Activated CD4-positive, alpha-beta T cell treated with anti-CD3 and anti-CD28 coated beads, Interleukin-10, Interleukin-2, amounts not matched to agents 100 ng/mL and 50 ng/mL, durations not matched to agents 16 hours and 8 hours (primary cell): ENCODE results near the gene PCDHGC4.

Experiments used
- DNase-seq: peaks from one replicate; pipeline ENCODE4 v3.0.0-alpha.2; 2020

Gene PCDHGC4

DNA sequence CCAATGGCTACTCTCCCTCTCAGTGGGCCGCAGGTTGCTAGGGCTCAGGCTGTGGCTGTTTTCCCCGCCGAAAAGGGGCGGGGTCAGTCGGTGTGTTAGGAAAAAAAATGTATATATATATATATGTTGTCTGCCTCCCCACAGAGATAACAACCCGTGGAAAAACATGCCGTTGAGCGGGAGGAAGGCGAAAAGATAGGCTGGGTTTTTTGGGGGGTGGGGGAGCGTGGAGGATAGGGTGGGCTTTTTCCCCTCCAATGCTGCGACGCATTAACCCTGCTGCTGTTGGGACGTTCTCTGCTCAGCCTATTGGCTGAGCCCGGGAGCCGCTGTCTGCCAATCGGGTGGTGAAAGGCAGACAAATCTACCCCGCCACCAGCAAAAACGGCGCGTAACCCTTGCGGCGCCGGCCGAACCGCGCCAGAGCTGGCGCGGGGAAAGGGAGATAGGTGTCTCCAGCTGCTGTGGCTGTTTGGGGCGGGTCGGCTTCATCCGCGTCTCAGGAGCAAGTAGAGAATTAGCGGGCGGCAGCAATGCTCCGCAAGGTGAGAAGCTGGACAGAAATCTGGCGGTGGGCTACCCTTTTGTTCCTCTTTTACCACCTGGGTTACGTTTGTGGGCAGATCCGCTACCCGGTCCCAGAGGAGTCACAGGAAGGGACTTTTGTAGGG, at the start of gene PCDHGC4:
TSS of gene PCDHGC4 (plus strand) at position 390 of the 671 bp plus-strand sequence. CDS start at position 534, 144 bp downstream.
- DNase-seq = no peak

GRCh38 chr5:141437221-141437620, 47.6 kb upstream of the PCDHGC4 start:
- DNase-seq = no peak

DNA sequence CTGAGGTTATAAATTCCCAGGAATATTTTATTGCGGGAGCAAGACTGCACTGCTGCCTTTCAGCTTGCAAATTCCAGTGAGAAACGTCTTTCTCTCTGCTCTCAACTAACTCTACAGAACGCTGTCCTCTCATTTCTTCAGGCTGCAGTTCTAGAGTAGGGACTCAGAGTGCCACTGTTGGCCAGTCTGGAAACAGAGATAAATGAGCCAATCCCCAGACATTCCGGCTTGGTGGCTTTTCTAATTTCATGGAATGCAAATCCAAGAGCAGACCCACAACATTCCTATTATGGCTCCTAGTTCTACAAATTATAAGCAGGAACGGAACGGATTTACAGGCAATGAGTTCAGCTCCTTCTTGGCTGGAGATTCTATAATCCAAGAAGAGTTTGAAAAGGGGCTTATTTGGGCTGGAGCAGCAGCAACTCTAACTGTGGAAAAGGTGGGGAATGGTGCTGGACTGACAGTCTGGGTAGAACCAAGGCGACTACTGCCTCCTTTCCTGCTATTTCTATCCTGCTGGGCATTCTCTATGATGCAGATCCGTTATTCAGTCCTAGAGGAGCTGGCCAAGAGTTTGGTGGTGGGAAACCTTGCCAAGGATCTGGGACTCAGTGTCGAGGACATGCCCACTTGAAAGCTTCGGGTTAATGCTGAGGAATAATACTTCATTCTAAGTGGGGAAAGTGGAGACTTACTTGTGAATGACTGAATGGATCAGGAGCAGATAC, 45.3 kb upstream of the PCDHGC4 start:
- DNase-seq = no peak

GRCh38 chr5:141440341-141440740, 44.5 kb upstream of the PCDHGC4 start:
- DNase-seq = no peak

GRCh38 chr5:141441571-141442170, 43.2 kb upstream of the PCDHGC4 start:
- DNase-seq = no peak

GRCh38 chr5:141465351-141465750, 19.5 kb upstream of the PCDHGC4 start:
- DNase-seq = no peak

DNA sequence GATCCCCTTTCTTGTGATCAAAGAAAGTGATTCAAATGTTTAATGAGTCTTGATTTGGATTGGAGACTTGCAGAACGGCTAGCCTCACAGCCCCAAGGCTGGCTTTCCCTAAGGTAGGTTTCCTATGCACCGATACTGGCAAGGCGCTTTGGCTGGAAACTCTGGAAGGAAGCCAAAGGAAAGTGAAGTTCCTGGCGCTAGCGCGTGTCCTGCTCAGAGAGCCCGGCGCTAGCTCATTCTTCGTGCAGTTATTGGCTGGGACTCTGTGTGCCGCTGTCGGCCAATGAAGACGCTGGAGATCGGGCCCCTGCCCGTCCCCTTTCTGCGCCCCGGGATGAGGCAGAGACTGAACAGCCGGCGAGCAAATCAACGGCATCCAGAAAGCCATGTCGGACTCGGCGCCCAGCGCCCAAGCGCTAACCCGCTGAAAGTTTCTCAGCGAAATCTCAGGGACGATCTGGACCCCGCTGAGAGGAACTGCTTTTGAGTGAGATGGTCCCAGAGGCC, 9.2 kb upstream of the PCDHGC4 start, which contains the start of gene PCDHGC3:
TSS of gene PCDHGC3 (plus strand) at position 342 of the 507 bp plus-strand sequence. CDS start at position 493, 151 bp downstream.
- DNase-seq = peak; percentile 49

- DNase-seq = no peak
Measured at GRCh38 chr5:141476132-141476911, 8.5 kb upstream of the PCDHGC4 start.

DNA sequence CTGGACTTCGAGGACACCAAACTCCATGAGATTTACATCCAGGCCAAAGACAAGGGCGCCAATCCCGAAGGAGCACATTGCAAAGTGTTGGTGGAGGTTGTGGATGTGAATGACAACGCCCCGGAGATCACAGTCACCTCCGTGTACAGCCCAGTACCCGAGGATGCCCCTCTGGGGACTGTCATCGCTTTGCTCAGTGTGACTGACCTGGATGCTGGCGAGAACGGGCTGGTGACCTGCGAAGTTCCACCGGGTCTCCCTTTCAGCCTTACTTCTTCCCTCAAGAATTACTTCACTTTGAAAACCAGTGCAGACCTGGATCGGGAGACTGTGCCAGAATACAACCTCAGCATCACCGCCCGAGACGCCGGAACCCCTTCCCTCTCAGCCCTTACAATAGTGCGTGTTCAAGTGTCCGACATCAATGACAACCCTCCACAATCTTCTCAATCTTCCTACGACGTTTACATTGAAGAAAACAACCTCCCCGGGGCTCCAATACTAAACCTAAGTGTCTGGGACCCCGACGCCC, 7.7 kb upstream of the PCDHGC4 start:
- DNase-seq = no peak

DNA sequence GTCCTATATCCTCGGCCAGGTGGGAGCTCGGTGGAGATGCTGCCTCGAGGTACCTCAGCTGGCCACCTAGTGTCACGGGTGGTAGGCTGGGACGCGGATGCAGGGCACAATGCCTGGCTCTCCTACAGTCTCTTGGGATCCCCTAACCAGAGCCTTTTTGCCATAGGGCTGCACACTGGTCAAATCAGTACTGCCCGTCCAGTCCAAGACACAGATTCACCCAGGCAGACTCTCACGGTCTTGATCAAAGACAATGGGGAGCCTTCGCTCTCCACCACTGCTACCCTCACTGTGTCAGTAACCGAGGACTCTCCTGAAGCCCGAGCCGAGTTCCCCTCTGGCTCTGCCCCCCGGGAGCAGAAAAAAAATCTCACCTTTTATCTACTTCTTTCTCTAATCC, 7.0 kb upstream of the PCDHGC4 start:
- DNase-seq = no peak

DNA sequence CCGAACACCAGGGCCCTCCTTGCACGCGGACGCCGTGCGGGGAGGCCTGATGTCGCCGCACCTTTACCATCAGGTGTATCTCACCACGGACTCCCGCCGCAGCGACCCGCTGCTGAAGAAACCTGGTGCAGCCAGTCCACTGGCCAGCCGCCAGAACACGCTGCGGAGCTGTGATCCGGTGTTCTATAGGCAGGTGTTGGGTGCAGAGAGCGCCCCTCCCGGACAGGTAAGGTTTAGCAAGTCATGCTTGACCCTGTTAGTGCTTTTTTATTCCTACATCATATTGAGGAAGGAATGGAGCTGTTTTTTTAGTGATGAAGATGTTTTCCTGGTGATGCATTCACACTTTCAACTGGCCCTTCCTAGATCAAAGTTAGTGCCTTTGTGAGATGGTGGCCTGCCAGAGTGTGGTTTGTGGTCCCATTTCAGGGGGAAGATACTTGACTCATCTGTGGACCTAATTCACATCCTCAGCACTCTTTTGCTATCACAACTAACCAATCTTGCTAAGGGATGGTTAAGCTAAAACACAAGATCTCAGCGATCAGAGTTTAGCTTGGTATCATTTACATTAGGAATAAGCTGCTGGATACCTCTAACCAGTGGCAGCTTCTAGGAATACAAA, 6.4 kb upstream of the PCDHGC4 start:
- peak; percentile 30 for DNase-seq

DNA sequence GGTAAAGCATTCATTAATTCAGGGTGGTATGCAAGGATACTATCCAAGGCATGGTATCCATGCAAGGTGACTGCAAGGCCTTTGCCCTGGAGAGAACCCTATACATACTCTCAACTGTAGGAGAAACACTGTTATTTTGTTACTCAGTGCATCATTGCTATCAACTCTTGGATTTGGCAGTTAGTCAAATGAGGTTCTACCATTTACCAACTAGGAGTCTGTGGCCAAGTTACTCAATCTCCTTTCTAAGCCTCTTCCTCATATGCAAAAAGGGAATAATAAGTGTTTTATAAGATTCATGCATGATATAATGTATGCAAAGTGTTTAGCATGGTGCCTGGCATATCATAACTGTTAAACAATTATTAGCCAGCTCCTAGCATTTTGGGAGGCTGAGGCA, 5.1 kb upstream of the PCDHGC4 start:
- DNase-seq = no peak

- no peak for DNase-seq
Measured at GRCh38 chr5:141483902-141484301, 928 bp upstream of the PCDHGC4 start.

- no peak for DNase-seq
Measured at GRCh38 chr5:141484310-141484640, 555 bp upstream of the PCDHGC4 start.

DNA sequence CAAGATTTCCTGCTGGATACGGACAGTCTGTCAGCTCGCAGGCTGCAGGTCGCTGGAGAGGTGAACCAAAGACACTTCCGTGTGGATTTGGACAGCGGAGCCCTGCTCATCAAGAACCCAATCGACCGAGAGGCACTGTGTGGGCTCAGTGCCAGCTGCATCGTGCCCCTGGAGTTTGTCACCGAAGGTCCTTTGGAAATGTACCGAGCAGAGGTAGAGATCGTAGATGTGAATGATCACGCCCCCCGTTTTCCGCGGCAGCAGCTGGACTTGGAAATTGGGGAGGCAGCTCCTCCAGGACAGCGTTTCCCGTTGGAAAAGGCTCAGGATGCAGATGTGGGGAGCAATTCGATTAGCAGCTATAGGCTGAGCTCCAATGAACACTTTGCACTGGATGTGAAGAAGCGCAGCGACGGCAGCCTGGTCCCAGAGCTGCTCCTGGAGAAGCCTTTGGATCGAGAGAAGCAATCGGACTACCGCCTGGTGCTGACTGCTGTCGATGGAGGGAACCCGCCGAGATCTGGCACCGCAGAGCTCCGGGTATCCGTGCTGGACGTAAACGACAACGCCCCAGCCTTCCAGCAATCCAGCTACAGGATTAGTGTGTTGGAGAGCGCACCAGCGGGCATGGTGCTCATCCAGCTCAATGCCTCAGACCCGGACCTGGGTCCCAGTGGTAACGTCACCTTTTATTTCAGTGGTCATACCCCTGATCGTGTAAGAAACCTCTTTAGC, 658 bp downstream of the PCDHGC4 start:
- DNase-seq = no peak

DNA sequence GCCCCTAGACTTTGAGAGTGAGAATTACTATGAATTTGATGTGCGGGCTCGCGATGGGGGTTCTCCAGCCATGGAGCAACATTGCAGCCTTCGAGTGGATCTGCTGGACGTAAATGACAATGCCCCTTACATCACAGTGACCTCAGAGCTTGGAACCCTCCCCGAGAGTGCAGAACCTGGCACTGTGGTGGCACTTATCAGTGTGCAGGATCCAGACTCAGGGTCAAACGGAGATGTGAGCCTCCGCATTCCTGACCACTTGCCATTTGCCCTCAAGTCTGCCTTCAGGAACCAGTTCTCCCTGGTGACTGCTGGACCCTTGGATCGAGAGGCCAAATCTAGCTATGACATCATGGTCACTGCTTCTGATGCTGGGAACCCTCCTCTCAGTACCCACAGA, 1.3 kb downstream of the PCDHGC4 start:
- no peak for DNase-seq

GRCh38 chr5:141487131-141487530, 2.3 kb downstream of the PCDHGC4 start:
- no peak for DNase-seq

GRCh38 chr5:141488591-141489561, 4.0 kb downstream of the PCDHGC4 start, which contains the start of gene PCDHGC5:
PCDHGC5 (plus strand) TSS chr5:141489081; CDS start chr5:141489241, 160 bp downstream.
- DNase-seq = no peak

DNA sequence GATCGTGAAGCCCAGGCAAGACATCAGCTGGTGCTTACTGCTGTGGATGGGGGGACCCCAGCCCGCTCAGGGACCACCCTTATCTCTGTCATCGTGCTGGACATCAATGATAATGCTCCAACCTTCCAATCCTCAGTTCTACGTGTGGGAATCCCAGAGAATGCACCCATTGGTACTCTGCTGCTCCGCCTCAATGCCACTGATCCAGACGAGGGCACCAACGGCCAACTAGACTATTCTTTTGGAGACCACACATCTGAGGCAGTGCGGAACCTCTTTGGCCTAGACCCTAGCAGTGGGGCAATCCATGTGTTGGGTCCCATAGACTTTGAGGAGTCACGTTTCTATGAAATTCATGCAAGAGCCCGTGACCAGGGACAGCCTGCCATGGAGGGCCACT, 5.0 kb downstream of the PCDHGC4 start:
- no peak for DNase-seq

- no peak for DNase-seq
Measured at GRCh38 chr5:141490271-141490670, 5.4 kb downstream of the PCDHGC4 start.
